ENCODE results near the gene PHACTR1.

PHACTR1 gene

DNA sequence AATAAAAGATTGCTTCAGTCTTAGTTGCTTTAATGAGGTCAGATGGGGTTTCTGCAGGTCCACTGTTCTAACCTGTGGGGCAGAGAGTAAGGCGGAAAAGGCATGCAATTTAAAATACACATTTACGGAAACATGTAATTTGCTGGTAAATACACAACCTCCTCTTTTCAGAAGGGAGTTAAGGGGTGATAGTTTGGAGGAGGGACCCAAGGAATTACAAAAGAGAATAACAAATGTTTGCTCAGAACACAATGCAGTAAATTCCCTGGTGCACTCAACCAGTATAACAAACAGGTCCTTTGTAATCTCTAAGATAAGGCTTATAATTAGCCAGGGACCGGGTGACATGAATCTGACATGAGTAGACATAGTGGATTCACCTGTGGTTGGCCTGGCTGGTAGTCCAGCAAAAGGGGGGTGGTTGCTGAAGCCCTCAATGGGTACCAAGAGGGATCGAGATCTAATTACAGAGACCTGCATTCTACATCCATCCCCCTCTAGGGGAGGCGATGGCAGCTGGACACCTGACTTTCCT, 295.1 kb downstream of the PHACTR1 start:
- TF ChIP-seq POLR2A (IDR thresholded peaks at IDR 0.05; ENCODE audit: low read length) = no peak
- TF ChIP-seq GATA1 (IDR thresholded peaks at IDR 0.05; ENCODE audit: low read depth, low read length) = no peak

GRCh38 chr6:13012296-13012695, 295.7 kb downstream of the PHACTR1 start:
- no peak for DNase-seq
- TF ChIP-seq GATA1 (IDR thresholded peaks at IDR 0.05; ENCODE audit: low read depth, low read length) (no peak), POLR2A (IDR thresholded peaks at IDR 0.05; ENCODE audit: low read length) (no peak)

More for the DNA sequence above, 295.1 kb downstream of the PHACTR1 start:
- DNase-seq = no peak

GRCh38 chr6:13012977-13013680, 296.6 kb downstream of the PHACTR1 start:
- DNase-seq = no peak
- TF ChIP-seq POLR2A (IDR thresholded peaks at IDR 0.05; ENCODE audit: low read length) (no peak), GATA1 (IDR thresholded peaks at IDR 0.05; ENCODE audit: low read depth, low read length) (no peak)

GRCh38 chr6:13013681-13014503, 297.3 kb downstream of the PHACTR1 start:
- TF ChIP-seq POLR2A (IDR thresholded peaks at IDR 0.05; ENCODE audit: low read length) (no peak), GATA1 (IDR thresholded peaks at IDR 0.05; ENCODE audit: low read depth, low read length) (no peak)

DNA sequence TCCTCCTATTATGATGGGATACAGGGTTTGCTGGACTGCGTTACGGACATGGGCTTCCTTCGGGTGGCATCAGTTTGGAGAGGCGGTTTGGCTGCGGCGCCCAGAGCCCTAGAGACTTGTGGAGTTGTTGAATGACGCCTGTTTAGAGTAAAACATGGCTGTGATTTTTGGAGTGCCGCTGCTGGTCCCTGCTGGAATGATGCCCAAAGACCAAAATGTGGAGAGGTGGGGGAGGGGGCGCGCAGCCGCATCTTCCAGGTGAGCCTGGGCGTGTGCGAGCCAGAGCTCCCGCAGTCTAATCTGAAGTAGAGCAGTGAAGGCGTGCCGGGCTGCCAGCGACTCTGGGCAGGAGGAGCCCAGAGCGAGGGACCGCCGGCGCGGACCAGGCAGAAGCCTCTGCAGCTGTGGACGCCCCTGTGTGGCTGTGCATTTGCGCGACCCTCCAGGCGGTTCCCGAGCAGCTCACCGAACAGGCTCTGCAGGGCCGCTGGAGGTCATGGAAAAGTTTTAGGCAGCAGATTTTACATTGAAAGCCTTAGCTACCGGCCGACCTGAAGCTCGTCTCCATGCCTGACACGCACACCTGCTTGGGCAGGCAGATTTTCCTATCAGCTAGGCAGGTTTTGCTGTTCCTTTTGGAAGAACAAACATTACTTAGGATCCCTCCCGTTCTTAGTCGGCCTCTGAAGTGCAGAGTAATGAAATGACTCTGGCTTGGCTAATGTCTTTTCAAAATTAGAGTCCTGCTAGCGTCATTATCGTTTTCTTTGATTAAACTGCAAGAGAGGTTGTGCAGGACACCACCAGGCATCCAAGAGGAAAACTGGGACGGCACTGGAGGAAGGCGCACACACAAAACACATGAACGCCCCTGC, 298.2 kb downstream of the PHACTR1 start:
- TF ChIP-seq POLR2A (IDR thresholded peaks at IDR 0.05; ENCODE audit: low read length) (no peak), GATA1 (IDR thresholded peaks at IDR 0.05; ENCODE audit: low read depth, low read length) (no peak)
- no peak for DNase-seq

More at GRCh38 chr6:13013681-13014503, 297.3 kb downstream of the PHACTR1 start:
- DNase-seq = peak in 1 of 2 experiments; percentile 15

- TF ChIP-seq GATA1 (IDR thresholded peaks at IDR 0.05; ENCODE audit: low read depth, low read length) = no peak
- TF ChIP-seq POLR2A (IDR thresholded peaks at IDR 0.05; ENCODE audit: low read length) = no peak
- no peak for DNase-seq
Measured at GRCh38 chr6:13015379-13015681, 298.8 kb downstream of the PHACTR1 start.

DNA sequence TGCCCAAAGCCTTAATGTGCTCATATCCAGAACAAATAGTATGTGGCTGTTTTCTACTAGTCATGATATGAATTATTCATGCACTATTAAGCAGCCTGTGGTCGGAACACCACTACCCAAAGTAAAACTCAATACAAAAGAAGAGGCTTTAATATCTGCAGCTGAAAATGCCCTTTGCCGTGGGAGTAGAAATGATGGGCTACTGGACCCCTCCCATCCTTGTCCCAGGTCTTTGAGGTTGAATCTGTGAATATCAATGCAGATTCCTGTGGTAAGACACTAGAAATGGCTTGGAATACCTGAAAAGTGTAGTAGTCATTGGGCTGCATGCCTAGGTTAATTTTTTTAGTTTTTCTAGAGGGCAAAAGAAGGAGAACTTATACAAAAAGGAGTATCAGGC, 308.0 kb downstream of the PHACTR1 start:
- no peak for TF ChIP-seq GATA1 (IDR thresholded peaks at IDR 0.05; ENCODE audit: low read depth, low read length)
- no peak for TF ChIP-seq POLR2A (IDR thresholded peaks at IDR 0.05; ENCODE audit: low read length)
- DNase-seq = no peak

GRCh38 chr6:13025893-13026499, 309.4 kb downstream of the PHACTR1 start:
- DNase-seq = no peak
- no peak for TF ChIP-seq GATA1 (IDR thresholded peaks at IDR 0.05; ENCODE audit: low read depth, low read length)
- no peak for TF ChIP-seq POLR2A (IDR thresholded peaks at IDR 0.05; ENCODE audit: low read length)

- no peak for DNase-seq
- TF ChIP-seq POLR2A (IDR thresholded peaks at IDR 0.05; ENCODE audit: low read length) (no peak), GATA1 (IDR thresholded peaks at IDR 0.05; ENCODE audit: low read depth, low read length) (no peak)
Measured at GRCh38 chr6:13026557-13026956, 310.0 kb downstream of the PHACTR1 start.

DNA sequence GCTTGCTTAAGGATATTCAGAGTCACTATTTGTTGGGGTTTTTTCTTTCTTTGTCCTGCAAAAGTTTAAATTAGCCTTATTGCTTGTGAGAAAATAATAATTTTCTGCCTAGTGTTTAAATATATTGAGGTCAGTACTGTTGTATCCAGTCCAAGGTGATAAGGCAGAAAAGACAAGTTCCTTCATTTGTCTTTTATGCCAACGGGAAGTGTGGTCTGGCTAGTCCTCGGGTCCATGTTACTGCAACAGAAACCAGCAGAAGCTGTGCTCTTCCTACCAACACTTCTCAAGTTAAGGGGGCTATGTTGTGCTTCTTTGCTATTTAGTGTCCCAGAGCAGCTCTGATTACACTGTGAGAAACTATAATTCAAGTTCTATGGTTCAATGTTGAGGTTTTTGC, 310.6 kb downstream of the PHACTR1 start:
- TF ChIP-seq POLR2A (IDR thresholded peaks at IDR 0.05; ENCODE audit: low read length) = no peak
- TF ChIP-seq GATA1 (IDR thresholded peaks at IDR 0.05; ENCODE audit: low read depth, low read length) = no peak
- no peak for DNase-seq

GRCh38 chr6:13030396-13030795, 313.8 kb downstream of the PHACTR1 start:
- no peak for DNase-seq

GRCh38 chr6:13032566-13032965, 316.0 kb downstream of the PHACTR1 start:
- DNase-seq = no peak
- TF ChIP-seq POLR2A (IDR thresholded peaks at IDR 0.05; ENCODE audit: low read length) (no peak), GATA1 (IDR thresholded peaks at IDR 0.05; ENCODE audit: low read depth, low read length) (no peak)

More at GRCh38 chr6:13030396-13030795, 313.8 kb downstream of the PHACTR1 start:
- TF ChIP-seq GATA1 (IDR thresholded peaks at IDR 0.05; ENCODE audit: low read depth, low read length) = no peak
- TF ChIP-seq POLR2A (IDR thresholded peaks at IDR 0.05; ENCODE audit: low read length) = no peak

DNA sequence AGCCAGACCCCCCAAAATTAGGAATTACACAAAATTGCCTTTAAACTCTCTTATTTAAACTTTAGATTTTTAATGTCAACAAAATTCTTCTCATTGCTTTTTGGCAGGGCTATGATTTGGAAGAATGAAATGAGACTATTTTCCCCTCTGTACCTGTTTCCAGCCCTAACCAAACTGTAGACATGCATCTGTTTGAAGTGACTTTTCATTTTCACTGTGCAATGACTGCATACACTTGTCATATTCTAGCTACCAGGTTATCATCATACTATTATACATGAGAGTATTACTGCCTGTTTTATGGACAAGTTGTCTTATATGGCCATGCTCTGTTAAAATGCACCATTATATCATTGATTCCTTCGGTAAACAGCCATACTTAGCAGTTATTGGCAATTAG, 316.6 kb downstream of the PHACTR1 start:
- TF ChIP-seq POLR2A (IDR thresholded peaks at IDR 0.05; ENCODE audit: low read length) (no peak), GATA1 (IDR thresholded peaks at IDR 0.05; ENCODE audit: low read depth, low read length) (no peak)
- no peak for DNase-seq
